HG02870 (cell line): ENCODE data around the gene TOE1.
"Not testable (repeated sequence)": the region's sequence is repeated elsewhere in the genome, so short reads cannot be mapped to it uniquely, and the experiment has no call there.

Experiments
- ATAC-seq: cut with Tn5 transposase; IDR thresholded peaks from one replicate; pipeline ENCODE4 v1.9.1; 2021; ENCODE audit warnings: mild to moderate bottlenecking, moderate library complexity; ENCODE audit not compliant: unreplicated experiment

Gene TOE1

DNA sequence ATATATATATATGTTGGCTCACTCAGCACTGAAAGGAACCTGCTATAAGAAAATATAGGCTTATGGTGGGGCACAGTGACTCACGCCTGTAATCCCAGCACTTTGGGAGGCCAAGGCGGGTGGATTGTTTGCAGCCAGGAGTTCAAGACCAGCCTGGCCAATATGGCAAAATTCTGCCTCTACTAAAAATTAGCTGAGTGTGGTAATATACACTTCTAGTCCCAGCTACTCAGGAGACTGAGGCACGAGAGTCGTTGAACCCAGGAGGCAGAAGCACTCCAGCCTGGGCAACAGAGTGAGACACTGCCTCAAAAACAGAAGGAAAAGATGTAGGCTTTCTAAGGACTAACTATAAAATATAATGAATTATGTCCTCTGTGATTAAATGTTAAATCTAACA lies 14.9 kb downstream of the TOE1 start:
- ATAC-seq = no peak

DNA sequence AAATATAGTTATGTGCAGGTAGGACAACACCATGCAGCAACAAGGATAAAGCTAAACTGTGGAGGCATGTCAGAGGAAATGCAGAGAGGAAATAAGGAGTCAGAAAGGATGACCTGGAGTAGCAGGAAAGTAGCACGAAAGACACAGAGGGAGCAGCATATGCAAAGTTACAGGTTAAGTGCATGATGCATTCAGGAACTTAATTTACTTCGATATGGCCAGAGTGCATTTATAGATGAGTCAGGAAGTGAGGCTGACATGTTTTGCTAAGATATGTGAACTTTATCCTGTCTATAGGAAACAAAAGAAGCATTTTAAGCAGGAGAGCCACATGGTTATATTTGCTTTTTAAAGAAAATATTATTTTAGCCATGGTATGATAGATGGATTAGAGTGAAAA lies 15.7 kb downstream of the TOE1 start:
- no peak for ATAC-seq

DNA sequence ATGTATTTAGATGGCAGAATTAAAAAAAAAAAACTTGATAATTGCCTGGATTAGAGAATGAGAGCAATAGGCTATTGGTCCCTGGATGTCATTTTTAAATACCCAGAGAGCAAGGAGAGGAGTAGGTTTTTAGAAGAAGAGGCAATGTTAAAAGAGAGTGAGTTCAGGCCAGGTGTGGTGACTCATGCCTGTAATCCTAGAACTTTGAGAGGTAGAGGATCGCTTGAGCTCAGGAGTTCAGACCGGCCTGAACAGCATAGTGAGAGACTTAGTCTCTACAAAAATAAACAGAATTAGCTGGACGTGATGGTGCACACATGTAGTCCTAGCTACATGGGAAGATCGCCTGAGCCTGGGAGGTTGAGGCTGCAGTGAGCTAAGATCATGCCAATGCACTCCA lies 16.2 kb downstream of the TOE1 start:
- no peak for ATAC-seq

DNA sequence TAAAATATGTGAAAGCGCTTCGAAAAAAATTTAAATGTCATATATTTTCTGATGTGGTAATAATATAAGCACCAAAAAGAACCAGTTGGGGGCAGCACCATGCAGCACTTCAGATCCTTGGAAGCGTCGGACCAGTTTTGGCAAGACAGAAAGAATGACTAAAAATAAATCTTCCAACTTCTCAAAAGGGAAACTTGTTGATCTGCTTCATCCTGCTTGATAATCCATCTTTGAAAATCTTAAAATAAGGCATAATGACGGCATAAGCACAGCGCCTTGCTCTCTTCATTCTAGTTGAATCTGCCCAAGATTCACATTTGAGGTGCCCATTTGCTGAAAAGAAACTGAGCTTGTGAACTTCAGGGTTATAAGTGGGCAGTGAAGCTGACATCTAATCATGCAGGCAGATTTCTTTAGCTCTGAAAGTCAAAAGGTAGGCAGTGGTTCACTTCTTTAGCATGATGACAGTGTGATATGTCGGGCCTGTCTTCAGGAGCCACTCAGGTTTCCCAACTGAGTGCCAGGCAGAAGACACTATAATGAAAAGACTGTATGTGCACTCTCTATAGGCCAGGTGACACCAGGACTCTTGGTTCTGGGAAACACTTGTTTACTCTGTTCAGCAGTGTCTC lies 20.0 kb downstream of the TOE1 start:
- no peak for ATAC-seq

DNA sequence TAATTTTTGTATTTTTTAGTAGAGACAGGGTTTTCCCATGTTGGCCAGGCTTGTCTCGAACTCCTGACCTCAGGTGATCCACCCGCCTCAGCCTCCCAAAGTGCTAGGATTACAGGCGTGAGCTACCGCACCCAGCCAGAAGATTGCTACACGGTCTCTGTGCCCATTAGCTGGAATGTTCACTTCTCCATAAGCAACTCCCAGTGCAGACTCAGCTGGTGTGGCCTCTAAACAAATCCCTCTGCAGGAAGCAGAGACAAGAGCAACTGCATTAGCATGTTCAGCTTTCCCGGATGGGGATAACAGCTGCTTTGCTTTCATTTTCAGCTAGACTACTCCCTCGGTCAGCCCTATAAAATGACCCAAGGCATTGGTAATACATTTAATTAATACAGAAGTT lies 21.0 kb downstream of the TOE1 start:
- ATAC-seq = not testable (repeated sequence)

DNA sequence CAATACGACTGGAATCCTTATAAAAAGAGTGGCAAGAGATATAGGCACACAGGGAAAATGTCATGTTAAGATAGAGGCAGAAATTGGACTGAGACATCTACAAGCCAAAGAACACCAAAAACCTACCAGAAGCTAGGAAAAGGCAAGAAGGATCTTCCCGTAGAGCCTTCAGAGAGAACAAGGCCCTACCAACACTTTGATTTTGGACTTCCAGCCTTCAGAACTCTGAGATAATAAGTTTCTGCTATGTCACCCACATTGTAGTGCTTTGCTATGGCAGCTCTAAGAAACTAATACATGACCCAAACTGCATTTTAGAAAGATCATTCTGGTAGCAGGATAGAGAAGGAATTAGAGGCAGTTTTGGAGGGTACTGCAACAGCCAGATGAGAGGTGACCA lies 24.3 kb downstream of the TOE1 start:
- no peak for ATAC-seq

DNA sequence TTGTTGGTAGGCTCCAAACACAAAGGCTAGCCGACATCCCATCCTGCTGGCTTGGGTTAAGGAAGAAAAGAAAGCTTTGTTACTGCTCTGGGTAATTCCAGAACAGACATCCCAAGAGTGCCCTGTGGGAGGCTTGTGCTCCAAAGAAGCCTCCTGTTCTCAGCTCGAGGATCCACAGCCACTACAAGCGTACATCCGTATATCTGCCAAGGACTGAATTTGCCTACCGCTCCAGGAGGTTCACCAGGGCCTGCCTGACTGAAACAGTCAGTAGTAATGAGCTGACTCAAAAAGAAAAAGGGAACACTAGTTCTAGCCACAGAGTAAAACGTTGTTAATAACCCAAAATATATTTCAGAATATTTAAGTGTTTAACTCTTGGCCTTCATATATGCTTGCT lies 25.1 kb downstream of the TOE1 start:
- ATAC-seq = peak; percentile 85

DNA sequence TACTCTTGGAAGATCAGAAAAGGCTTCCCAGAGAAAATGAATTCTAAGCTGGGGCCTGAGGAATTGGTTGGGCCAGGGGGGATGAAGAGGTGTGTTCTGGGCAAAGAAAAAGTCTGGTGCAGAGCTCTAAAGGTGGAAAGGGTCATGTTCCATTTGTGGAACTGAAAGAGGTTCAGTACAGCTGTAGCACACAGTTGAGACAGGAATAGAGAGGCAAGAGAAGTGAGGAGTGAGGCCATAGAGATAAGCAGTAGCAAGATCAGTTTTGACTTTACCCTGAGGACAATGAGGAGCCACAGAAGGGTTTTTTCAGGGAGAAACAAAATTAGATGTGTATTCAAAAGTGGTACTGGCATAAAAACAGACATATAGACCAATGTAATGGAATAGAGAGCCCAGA lies 30.6 kb downstream of the TOE1 start:
- ATAC-seq = peak; percentile 71

DNA sequence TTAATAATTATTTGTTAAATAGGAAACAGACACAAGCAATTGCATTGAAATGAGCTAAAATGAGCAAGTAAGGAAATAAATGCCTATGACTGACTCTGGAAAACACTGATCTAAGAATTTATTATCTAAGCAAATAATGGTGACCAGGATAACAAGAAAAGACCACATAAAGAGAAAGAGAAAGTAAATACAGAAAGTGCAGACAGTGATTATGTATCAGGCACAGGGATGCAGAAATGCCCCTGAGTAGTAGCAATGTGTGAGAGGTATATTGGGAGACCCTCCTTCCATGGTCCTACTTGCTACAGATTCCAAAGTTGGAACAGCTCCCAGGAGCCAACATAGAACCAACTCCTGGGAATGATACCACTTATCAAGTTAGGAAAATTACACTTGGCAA lies 33.6 kb downstream of the TOE1 start:
- ATAC-seq = no peak

DNA sequence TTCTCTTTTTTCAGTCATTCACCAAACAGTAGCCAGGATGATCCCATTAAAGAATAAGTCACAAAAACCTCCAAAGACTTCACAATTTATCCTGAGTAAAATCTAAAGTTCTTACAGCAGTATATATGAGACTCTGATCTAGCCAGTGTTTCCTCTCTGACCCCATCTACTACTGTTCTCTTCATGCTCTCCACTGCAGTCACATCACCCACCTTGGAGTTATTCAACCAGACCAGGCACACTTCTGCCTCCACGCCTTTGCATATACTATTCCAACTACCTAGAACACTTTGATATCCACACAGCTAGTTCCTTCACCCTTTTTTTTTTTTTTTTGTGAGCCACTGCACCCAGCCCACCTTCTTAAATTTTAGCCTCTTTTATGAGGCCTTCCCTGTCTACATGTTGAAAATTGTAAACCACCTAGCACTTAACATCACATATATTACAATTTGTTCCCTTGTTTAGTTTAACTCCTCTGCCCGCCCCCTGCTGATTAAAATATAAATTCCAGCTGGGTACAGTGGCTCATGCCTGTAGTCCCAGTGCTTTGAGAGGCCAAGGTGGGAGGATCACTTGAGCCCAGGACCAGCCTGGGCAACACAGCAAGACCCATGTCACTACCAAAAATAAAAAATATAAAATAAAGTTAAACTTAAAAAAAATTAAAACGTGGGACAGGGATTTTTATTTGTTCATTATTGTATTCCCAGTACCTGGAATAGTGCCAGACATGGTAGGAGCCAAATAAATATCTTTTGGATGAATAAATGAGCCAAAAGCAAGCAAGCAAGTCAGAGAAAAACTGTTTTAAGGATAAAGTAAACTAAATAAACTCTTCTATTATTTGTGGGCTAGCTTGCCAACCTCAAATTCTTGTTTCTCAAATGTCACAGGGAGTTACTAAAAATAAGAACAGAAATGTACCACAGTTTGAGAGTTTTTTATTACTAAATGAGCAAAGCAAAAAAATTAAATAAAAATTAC lies 35.4 kb downstream of the TOE1 start:
- no peak for ATAC-seq

DNA sequence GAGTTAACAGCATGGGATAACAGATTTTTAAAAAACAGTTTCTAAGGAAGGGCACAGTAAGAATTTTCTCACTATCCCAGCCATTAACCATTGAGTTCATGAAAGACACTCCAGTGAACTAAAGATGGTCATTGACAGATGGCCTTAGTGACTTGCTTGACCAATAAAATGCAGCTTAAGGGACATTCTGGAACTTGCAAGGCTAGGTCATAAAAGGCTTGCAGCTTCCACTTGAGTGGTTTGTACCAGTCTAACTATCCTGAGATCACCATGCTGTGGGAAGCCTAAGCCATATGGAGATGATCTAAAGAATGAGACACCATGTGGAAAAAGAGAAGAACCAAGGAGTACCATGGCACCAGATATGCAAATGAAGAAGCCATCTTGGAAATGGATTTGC lies 38.2 kb downstream of the TOE1 start:
- no peak for ATAC-seq

DNA sequence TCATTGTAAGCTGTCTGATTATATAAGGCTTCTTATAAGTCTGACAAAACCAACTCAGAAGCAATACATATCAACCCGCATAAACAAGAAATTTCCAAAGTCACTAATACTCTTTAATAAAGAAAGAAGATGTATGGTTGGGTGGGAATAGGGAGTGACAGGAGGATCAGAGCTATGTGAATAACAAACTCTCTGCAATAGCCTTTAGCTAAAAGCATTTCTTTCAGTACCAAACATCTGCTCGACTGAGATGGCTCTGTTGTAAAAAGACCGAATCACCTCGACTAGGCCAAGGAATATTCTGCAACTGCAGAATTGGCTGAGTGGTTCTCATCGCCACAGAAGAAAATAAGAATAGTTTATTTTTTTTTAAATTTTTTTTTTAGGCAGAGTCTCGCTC lies 39.6 kb downstream of the TOE1 start:
- ATAC-seq = no peak

DNA sequence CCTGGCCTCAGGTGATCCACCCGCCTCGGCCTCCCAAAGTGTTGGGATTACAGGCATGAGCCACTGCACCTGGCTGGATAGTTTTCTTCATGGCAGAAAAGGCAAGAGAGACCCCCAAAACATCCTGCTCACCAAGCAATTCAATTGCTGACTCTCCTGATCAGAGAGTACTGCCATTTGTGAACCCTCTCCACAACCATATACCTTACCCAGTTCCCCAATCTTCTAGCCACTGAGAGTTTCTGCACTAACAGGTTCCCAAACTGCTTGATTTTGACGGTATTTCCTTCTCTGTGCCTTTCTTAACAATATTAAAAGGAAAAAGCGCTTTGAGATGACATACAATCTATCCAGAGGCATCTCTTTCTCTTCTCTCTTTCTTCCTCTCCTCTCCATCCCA lies 40.2 kb downstream of the TOE1 start:
- no peak for ATAC-seq

DNA sequence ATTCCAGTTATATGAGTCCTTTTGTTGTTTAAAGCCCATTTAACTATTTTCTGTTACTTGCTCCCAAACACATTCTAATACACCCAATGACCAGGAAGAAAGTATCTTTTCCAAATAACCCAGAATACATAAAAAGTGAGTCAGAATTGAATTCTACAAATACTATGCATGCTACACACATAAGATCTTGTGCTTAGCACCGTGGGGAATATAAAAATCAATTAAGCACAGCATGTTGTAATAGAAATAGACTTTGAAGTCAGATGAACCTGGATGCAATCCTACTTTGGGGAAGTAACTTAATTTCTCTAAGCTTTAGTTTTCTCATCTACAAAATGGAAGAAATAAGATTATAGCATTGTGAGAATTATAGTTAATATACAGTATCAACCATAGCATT lies 40.8 kb downstream of the TOE1 start:
- no peak for ATAC-seq

DNA sequence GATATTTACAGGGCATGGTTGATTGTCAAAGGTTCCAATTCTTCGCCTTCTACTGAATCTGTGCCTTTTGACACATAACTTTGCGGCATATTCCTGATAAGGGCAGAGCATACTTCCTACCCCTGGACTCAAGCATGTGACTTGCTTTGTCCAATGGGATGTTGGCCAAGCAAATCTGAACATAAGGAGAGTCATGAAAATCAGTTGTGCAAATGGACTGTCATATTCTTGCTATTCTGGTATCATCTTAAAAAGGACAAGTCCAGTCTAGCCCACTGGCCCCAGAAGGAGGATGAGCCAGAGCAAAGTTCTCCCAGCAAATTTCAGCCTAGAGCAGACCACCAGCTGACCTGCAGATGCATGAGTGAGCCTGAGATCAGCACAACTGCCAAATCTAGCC lies 41.3 kb downstream of the TOE1 start:
- ATAC-seq = no peak

DNA sequence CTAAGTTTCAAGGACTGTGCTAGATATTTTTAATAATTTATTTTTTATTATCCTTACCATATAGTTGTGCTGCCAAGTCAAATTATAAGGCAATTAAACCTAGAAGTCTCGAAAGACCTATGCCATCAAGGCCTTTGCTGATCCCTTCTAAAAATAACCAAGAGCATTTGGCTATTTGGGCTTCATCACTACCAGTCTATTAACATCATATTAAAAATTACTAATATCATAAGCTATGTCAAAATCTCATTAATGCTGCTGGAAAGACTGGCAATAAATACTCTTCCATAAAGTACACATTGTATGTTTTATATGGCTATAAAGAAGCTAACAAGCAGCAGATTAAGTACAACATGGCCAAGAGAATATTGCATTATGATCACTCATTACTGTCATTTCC lies 43.2 kb downstream of the TOE1 start:
- ATAC-seq = no peak

DNA sequence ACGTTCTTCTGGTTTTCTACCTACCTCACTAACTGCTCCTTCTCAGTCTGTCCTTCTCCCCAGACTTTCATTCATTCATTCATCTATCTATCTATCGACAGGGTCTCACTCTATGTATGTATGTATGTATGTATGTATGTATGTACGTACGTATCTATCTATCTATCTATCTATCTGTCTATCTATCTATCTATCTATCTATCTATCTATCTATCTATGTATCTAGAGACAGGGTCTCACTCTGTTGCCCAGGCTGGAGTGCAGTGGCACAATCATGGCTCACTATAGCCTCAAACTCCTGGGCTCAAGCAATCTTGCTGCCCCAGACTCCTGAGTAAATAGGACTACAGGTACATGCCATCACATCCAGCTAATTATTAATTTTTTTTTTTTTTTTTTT lies 44.2 kb downstream of the TOE1 start:
- not testable (repeated sequence) for ATAC-seq

DNA sequence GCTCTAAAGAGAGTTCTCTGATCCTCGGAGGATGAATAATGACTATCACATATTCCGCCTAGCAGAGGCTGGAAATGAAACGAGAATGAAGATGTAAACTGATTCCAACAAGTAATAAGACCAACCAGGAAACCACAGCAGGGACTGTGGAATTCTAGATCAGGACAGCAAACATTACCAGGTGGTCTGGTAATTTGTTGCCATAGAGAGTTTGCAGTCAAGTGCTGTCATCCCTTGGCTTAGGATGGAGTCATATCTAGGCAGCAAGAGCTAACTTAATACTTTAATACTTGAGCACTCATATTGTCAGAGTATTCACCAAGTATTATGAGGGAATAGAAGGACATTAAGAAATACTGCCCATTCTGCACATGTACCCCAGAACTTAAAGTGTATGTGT lies 45.3 kb downstream of the TOE1 start:
- ATAC-seq = no peak

DNA sequence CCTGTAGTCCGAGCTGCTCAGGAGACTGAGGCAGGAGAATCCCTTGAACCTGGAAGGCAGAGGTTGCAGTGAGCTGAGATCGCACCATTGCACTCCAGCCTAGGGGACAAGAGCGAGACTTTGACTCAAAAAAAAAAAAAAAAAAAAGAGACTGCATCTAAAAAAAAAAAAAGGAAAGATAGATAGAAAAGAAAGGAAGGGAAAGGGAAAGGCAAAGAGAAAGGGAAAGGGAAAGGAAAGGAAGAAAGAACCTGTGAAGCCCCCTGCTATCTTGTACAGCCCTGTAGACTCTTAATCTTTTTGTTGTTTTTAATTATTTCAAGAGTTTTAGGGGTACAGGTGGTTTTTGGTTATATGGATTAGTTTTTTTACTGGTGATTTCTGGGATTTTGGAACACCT lies 46.2 kb downstream of the TOE1 start:
- no peak for ATAC-seq
